Pons (tissue), 1 donor: Measurements from ENCODE around the gene EHMT1.
A peak's percentile ranks its signal among the peaks of the same experiment; 100 is the strongest.

Experiments used
- DNase-seq: peaks from one replicate; pipeline ENCODE4 v3.0.0-alpha.2; 2016; ENCODE audit warnings: low spot score

The EHMT1 gene

DNA sequence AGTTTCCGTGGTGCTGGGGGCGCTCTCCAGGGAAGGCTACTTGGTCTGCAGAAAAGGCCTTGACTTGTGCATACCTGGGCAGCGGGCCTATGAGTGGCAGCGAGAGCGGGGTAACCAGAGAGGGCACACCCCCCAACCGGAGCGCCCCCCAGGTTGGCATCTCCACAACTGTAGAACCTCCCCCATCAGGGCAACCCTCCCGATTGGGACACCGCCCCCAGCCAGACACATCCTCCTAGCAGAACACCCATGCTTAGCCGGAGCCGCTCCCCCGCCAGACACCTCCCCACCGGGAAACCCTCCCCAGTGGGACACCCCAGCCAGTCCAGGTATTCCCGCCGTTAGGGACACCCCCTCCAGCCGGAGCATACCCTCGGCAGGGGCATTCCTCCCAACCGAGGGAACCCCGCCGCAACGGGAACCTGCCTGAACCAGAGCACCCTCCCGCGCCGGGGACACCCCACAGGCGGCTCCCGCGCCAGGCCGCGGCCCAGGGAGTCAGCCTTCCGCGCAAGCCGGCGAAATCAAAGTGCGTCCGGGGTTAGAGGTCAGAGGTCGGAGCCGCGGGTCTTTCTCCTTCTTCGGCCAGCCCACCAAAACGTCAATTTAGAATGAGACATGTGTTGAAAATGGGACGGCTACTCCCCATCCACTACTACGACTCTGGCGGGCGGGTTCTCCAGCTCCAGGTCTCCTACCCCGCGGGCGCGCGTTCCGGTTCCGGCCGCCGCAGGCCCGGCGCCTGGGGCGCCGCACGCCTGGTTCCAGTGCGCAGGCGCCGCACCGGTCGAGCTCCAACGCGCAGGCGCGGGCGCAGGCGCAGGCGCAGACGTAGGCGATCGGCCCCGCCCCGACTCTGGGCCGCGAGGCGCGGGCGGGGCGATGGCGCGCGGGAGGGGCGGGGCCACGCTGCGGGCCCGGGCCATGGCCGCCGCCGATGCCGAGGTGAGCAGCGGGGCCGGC, at the start of gene EHMT1:
EHMT1 (plus strand) TSS at position 901 of the 963 bp plus-strand sequence; CDS start at position 925, 24 bp downstream.
- peak; percentile 80 for DNase-seq

DNA sequence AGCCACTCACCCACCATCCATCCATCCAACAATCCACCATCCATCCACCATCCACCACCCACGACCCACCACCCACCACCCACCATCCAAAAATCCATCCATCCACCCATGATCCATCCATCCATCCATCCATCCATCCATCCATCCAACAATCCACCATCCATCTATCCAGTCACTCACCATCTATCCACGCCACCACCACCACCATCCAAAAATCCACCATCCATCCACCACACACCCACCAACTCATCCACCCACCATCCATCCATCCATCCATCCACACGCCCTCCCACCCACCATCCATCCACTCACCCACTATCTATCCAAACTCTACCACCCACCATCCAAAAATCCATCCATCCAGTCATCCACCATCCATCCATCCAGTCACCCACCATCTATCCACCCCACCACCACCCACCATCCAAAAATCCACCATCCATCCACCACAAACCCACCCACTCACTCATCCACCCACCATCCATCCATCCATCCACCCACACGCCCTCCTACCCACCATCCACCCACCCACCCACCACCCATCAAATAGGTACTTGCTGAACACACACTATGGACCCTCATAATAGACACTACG, 49.1 kb upstream of the EHMT1 start:
- no peak for DNase-seq

DNA sequence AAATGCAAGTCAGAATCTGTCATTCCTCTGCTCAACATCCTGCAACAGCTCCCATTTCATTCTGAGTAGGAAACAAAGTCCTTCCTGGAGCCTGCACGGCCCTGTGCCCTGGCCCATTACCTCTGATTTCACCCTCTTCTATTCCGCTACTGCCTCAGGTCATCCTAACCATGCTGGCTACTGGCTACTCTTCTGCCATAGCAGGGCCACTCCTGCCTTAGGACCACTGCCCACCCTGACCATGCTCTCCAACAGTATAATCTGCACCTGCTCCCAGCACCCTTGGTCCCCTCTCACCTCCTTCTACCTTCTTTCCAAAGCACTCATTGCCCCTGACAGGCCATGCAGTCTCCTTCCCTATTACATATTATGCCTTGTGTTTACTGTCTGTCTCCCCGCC, 48.2 kb upstream of the EHMT1 start:
- DNase-seq: no peak

DNA sequence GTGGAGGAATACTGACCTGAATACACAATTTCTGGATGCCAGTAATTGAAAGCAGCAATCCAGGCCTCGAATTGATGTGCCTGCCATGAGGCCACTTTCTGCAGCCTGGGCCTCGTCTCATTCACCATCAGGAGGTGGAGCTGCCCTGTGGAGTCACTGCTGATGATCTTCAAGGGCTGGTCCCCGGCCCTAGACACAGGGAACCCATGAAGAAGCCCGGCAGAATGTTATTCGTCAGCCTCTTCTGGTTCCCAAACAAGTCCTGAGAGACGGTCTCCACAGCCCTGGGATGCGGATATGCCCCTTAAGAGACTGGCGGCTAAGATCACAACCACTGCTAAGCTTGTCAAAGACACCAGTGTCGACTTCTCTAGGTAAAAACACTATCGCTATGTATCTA, 44.6 kb upstream of the EHMT1 start:
- DNase-seq: no peak

DNA sequence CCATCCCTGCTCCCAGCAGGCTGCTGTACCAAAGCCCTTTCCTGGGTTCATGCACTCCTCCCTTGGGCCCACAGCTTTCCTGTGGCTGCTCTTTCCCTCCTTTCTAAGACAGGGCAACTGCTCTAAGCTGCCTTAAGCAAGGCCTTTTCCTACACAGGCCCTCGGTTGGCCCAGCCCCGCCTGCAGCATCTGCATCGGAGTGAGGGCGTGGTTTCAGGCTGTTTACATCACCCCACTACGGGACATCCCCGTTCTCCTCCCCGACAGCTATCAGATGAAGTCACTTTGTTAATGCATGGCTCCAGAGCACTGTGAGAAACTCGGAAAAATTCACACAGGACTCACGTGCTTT, 43.5 kb upstream of the EHMT1 start:
- DNase-seq: peak; percentile 75

DNA sequence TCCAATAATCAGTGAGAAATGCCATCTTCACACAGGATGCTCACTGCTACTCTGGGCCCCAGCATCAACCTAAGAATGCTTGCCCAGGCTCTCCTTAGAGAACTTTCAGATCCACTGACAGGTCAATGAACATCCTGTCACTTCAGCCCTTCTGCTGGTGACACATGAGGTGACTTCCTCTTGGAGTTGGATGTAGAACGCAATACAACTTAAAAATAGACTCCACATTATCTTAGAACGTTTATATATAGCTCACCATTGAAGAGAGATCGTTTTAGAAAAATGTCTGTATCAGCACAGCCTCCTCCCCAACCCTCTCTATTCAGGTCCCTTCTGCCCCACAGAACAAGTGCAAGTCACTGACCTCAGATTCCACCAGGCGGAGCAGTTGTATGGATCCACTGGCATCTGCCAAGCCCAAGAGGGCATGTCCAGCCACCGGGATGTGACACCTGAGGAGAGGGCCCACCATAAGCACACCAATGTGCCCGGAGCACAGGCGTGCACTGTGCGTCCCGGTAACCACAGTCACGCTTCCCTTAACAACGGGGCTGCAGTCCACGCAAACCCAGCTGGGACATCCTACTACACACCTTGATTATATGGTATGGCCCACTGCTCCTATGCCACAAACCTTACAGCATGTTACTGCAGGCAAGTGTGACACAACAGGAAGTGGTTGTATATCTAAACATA, 42.9 kb upstream of the EHMT1 start:
- DNase-seq: no peak

DNA sequence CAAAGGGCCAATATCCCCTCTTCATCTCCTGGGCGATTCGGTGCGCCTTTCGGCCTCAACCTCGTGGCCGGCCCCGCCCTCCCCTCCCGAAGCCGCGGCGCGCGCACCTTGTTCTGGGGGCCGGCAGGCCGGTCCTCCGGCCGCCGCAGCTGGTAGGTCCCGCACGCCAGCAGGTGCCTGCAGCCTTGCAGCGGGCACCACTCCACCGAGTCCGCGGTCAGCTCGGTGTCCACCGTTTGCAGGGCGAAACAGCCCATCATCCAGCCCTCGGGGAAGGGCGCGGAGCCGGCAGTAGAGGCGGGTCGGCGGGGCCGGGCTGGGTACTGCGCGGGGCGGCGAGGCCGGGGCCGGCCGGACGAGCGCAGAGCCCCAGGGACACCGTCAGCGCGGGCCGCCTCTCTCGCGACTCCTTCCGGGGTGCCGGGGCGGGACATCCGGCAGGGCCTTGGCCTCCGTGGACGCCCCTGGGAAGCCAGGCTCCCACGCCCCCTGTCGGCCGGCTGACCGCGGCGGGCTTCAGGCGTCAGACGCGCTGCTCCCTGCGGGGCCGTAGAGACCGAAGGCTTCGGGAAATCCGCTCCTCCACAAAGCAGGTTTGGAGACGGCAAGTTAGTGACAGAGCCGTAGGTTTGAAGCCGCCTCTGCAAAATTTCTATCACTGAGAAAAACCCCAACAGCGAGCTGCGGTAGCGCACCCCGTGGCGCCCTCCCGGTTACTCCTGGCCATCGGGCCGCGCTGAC, 40.1 kb upstream of the EHMT1 start, which contains the start of gene DPH7:
DPH7 (minus strand) TSS at position 408 of the 741 bp plus-strand sequence; CDS start at position 260, 148 bp downstream.
- peak; percentile 88 for DNase-seq

DNA sequence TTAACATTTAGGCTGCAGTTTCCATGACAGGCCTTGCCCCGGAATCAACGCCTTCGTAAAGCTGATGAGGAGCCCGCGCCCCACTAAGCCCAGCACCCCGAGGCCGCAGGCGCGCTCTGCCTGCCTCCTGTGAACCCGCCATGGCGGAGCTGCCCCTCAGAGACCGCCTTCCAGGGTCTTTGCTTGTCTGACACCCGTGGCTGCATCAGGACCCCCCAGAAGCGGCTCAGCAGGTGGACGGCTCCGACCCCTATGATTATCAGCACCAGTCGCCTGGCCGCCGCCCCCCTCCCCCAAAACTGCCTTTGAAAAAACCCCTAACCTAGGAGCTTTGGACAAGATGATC, 39.6 kb upstream of the EHMT1 start:
- DNase-seq: no peak

DNA sequence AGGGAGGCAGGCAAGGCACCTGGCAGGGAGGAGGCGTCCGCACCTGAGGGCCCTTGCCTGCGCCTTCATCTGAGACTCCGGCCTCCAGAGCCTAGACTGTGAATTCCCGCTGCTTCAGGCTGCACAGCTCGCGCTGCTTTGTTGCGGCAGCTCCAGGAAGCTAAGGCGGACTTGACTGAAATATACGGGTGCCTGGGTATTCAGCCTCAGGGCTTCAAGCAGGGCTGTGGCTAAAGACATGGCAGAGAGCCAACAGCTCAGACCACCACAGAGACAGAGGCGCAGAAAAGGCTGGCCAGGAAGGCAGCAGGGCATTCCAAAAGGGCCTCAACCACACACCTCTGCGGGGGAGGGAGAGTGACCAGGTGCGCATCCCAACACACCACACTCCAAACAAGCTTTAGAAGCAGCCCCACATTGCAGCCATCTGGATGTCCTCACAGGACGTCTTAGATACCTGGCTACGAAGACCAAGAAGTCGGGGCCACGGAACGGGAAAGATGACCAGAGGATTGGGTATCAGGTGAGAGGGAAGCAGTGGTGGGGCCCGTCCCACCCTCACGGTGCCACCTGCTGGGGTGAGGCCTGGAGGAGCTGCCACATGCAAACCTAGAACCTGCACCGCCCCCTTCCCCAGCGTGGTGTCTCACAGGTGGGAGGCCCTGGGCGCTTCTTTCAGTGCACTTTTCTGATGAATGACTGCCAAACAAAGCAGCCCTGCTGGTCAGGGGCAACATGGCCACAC, 38.4 kb upstream of the EHMT1 start:
- DNase-seq: no peak

DNA sequence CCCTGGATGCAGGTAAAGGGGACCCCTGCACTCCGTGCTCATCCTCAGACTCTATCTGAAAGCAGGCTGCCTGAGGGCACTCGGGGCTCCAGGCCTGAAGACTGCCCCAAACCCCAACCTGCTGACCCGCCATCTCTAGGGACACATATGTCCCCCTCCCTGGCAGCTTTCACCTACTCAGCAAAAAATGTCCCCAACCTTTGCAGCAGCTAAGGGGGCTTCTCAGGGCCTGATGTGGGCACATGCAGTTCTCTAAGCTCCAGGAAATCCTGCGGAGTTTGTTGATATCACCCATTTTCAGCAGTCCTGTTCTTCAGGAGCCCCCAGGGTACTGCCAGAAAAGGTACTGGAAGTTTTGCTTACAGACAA, 37.9 kb upstream of the EHMT1 start:
- DNase-seq: no peak

DNA sequence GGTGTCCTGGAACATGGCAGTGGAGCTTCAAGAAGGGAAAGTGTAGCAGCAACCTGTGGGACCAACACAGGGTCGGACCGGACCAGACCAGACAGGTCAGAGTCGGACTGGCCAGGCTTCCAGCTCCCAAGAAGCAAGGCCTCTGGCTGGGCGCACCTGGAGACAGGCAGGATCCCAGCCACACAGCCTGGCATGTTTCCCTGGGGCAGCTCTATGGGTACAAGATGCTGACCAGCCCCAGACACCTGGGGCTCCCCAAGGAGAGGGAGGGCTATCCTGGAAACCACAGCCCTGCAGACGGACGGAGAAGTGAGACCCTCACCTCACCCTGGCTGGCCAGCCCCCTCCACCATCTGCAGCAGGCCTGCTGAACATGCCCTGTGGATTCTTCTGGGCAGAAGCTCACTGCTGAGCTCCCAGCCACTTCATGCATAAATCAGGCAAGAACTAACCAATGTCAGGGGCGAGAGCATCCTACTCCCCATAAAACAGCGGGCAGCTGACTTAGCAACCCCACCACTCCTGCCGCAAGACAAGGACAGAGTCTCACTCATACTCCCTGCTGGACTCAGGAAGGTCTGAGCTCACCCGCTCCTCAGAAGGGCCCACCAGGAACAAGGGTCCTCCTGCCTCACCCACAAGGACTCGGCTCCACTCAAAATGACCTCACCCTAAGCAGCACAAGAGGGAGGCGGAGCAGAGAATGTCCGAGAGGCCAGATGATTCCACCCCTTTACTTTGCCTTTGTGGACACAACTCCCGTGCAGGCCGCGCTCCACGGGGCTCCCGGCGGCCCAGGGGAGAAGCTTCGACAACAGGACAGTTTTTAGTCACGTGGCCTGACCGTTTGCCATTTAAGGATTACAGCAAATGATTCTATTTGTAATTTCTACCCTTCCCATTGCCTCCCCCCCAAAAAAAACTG, 37.2 kb upstream of the EHMT1 start:
- no peak for DNase-seq

DNA sequence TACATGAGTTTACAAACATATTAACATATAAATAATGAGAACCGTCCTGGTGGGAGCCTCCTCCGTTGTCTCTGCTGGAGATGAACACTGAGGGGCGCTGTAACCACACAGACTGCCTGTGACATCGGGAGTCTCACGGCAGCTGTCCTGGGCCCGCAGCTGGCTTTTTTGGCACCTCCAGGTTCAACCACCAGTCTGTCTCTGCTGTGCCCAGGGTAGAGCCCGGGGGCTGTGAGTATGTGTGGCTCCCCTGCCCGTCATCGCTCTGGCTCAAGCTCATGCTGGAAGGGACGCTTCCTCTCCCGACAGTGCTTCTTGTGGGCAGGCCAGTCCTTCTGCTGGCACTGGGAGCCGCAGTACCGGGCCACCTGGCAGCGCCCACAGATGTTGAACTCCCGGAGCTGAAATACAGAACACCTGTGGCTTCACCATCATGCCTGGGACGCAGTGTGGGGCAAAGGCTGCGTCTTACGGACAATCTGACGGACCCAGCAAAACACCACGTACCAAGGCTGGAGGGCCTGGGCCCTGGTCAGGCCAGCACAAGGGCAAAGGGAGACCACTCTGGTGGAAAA, 36.4 kb upstream of the EHMT1 start:
- DNase-seq: no peak

DNA sequence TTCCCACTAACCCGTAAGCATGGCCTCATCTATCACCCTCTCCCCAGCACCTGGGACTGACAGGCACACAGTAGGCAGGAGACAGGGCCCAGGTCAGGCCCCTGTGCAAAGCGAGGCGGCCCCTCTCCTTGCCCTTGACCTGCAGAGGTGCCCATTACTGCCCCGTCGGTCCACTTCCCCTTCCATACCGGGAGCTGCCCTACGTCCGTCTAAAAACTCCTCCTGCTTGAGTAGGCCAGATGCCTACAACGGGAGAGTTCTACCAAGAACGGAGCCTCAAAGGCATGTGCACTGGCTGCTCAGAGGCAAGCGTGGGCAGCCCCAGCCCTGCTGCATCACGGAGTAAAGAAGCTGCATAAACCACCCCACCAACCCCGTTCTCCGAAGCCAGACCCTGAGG, 35.5 kb upstream of the EHMT1 start:
- no peak for DNase-seq

DNA sequence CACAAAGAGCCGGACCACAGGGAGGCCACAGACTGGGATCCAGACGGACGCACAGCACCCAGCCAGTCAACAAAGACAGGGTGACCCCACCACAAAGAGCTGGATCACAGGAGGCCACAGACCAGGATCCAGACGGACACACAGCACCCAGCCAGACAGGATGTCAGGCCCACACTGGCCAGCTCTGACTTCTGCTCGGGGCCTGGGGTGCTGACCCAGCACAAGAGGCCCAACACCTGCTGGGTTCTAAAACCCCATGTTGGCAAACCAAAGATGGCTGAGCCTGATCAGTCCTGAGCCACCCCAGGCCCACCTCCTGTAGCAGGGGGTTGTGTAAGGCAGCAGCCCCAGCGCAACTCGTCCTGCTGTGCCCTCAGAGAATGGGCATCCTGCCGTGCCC, 34.8 kb upstream of the EHMT1 start:
- no peak for DNase-seq

DNA sequence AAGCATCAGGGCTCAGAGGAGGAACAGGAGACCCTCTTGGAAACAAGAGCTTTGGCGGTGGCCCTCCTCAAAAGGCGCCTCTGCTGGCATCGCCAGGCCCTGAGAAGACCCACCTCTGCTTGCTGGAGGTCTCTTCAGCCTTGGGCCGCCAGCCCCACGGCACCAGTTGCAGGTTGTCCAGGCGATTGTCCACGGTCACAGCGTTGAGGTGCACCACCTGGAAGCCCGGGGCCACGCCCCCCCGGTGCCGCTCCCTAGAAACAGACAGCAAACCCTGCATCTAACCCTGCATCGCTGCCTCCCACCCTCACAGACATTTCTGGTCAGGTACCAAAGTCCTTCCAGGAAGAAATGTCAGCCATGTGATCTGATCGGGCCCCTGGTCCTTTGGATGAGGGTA, 32.0 kb upstream of the EHMT1 start:
- no peak for DNase-seq

DNA sequence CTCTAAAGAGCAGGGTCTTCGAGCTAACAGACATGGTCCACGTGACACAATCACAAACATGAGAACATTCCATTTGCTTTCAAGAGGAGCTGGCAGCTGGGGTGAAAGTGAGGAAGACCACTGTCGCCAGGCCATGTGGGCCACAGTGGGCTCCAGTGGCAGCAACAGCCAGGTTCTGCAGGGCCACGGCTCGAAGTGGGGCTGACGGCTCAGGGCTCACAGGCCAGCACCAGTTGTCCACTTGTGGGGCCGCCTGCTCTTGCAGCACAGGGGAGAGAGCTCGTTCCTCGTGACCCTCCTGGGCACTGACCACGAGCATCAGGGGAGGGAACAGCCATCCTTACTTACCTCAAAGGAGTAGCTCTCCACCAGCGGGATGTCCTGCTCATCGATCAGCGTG, 30.5 kb upstream of the EHMT1 start:
- DNase-seq: no peak

DNA sequence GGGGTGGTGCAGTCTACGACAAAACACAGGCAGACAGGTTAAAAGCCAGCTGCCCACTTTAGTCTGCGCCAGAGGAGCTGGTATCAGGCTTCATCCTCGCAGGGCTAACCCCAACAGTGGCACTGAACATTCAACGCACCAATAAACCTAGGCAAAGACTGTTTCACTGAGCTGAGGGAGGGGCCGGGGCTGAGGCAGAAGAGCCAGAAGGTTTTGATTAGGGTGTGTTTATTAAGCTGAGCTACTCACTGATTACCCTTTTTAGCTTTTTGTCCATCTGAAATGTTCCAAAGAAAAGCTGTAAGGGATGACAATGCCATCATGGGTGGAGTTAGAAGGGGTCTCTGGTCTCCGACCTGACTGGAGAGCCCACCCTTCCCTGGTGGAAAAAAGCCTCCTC, 29.9 kb upstream of the EHMT1 start:
- no peak for DNase-seq

DNA sequence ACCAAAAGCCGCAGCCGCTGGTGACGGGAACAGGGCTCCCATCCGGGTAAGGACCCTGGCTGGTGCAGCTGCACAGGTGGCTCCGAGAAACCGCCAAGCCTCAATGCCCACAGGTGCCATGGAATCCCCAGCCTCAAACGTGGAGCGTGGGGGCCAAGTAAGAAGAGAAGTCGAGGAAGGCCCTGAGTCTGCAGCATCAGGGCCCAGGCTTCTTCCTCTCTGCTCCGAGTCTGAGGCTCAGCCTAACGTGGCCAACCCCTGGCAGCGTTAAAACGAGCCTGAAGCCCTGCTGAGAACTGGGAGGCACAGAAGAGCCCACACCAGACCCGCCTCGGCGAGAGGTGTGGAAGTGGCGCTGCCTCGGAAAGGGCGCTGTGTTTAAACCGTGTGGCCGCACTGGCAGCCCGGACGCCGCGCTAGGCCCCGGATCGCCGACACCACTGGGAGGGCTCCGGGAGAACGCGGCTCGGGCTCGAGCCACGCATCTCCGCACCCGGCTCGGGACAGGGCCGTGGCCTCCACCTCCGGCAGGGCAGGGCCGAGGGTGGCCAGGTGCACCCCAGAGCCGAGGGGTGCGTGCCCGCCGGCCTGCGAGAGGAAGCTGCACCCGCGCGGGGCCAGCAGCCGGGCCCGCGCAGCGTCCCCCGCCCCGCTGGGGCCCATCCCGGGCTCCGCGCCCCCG, 29.2 kb upstream of the EHMT1 start:
- DNase-seq: no peak

DNA sequence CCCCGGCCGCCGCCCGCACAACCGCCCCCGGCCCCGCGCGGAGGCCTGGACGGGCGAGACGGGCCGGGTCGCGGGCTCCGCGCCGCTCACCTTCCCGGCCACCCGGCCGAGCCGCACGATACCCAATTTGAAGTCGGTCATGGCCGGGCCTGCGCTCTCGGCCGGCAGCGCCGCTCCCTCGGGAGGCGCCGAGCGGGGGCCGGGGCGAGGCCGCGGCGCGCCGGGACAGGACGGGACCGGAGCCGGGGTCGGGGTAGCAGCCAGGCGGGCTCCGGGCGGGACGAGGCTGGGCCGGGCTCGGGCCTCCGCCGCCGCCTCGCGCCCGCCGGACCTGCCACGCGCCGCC, 28.7 kb upstream of the EHMT1 start:
- no peak for DNase-seq
